ENCODE measurements around the gene TSPAN18.

Gene TSPAN18

GRCh38 chr11:44750551-44751465 is 24.0 kb downstream of the TSPAN18 start:
- no peak overlapping the region for H2BK15ac ChIP-seq (ENCODE audit: low read length)
- H4K8ac ChIP-seq (ENCODE audit: low read depth, low read length), result no peak overlapping the region
- peaks cover 0 to 17% of the 10 kb centered on the region in 2 donors for H3K4me1 ChIP-seq (ENCODE audit: control insufficient read depth in 2 of 2, insufficient read depth in 1 of 2, low read depth in 1 of 2, low read length in 2 of 2)
- no peak overlapping the region for H3K18ac ChIP-seq (ENCODE audit: low read length)
- H3K4me2 ChIP-seq (ENCODE audit: insufficient read depth, low read length, poor library complexity, severe bottlenecking), result no peak overlapping the region
- DNase-seq (ENCODE audit: low spot score), result no peak
- peaks cover 12% of the 10 kb centered on the region for H3K79me1 ChIP-seq (ENCODE audit: low read depth, low read length)
- H3K36me3 ChIP-seq (replicated peaks in 1 of 2; ENCODE audit: control insufficient read depth in 2 of 2, insufficient read depth in 2 of 2, low read length in 2 of 2), result peaks cover 0 to 3% of the 10 kb centered on the region in 2 donors
- H3K9me3 ChIP-seq (replicated peaks in 1 of 2; ENCODE audit: control insufficient read depth in 2 of 2, insufficient read depth in 1 of 2, low read depth in 1 of 2, low read length in 2 of 2), result peaks cover 0 to 5% of the 10 kb centered on the region in 2 donors
- no peak overlapping the region for H3K4me3 ChIP-seq (ENCODE audit: low read length in 2 of 2)
- H2AFZ ChIP-seq (ENCODE audit: low read length), result no peak overlapping the region
- no peak overlapping the region for H3K23ac ChIP-seq (ENCODE audit: low read depth, low read length, poor library complexity)
- H4K91ac ChIP-seq (ENCODE audit: low read depth, low read length, poor library complexity), result no peak overlapping the region
- no peak overlapping the region for H2BK12ac ChIP-seq (ENCODE audit: low read length)
- H2BK120ac ChIP-seq (ENCODE audit: low read depth, low read length), result no peak overlapping the region
- H3K27me3 ChIP-seq (ENCODE audit: control insufficient read depth in 3 of 3, insufficient read depth in 3 of 3, low read depth in 1 of 3, low read length in 3 of 3), result no peaks in the 10 kb centered on the region
- H3K9ac ChIP-seq (ENCODE audit: low read depth, low read length, poor library complexity), result no peak overlapping the region
- no peak overlapping the region for H3K4ac ChIP-seq (ENCODE audit: low read length)
- H3K27ac ChIP-seq (replicated peaks; ENCODE audit: low read length), result no peak overlapping the region
- H3K14ac ChIP-seq (ENCODE audit: low read length), result no peak overlapping the region
- WGBS, 2 donors (ENCODE audit: extremely low coverage in 2 of 2, insufficient read length in 2 of 2, insufficient replicate concordance in 1 of 2), result no CpG with 5 or more reads among the region's 7 CpGs
- no peak overlapping the region for H2AK5ac ChIP-seq (ENCODE audit: low read depth, low read length)
- no peak overlapping the region for H2BK5ac ChIP-seq (ENCODE audit: low read length)

- Histone ChIP-seq H3K27ac (replicated peaks; ENCODE audit: low read length) (no peak overlapping the region), H3K18ac (ENCODE audit: low read length) (no peak overlapping the region)
These were observed 25.5 kb downstream of the TSPAN18 start for GRCh38 chr11:44752300-44752699.

GRCh38 chr11:44752713-44753112 is 26.0 kb downstream of the TSPAN18 start:
- no peak overlapping the region for H2BK5ac ChIP-seq (ENCODE audit: low read length)
- H3K79me1 ChIP-seq (ENCODE audit: low read depth, low read length), result peaks cover 4% of the 10 kb centered on the region
- H3K9ac ChIP-seq (ENCODE audit: low read depth, low read length, poor library complexity), result no peak overlapping the region
- no peak overlapping the region for H2AFZ ChIP-seq (ENCODE audit: low read length)
- no peak overlapping the region for H2BK12ac ChIP-seq (ENCODE audit: low read length)
- no peak overlapping the region for H2BK15ac ChIP-seq (ENCODE audit: low read length)
- peaks cover 0 to 2% of the 10 kb centered on the region in 2 donors for H3K36me3 ChIP-seq (replicated peaks in 1 of 2; ENCODE audit: control insufficient read depth in 2 of 2, insufficient read depth in 2 of 2, low read length in 2 of 2)
- H3K9me3 ChIP-seq (replicated peaks in 1 of 2; ENCODE audit: control insufficient read depth in 2 of 2, insufficient read depth in 1 of 2, low read depth in 1 of 2, low read length in 2 of 2), result peaks cover 2 to 14% of the 10 kb centered on the region in 2 donors
- no peak overlapping the region for H2BK120ac ChIP-seq (ENCODE audit: low read depth, low read length)
- no peak overlapping the region for H3K14ac ChIP-seq (ENCODE audit: low read length)
- no peak overlapping the region for H3K4ac ChIP-seq (ENCODE audit: low read length)
- no peak overlapping the region for H3K18ac ChIP-seq (ENCODE audit: low read length)
- H4K8ac ChIP-seq (ENCODE audit: low read depth, low read length), result no peak overlapping the region
- no peaks in the 10 kb centered on the region for H3K27me3 ChIP-seq (ENCODE audit: control insufficient read depth in 3 of 3, insufficient read depth in 3 of 3, low read depth in 1 of 3, low read length in 3 of 3)
- H3K27ac ChIP-seq (replicated peaks; ENCODE audit: low read length), result no peak overlapping the region
- no peak overlapping the region for H3K4me3 ChIP-seq (ENCODE audit: low read length in 2 of 2)
- H3K4me1 ChIP-seq (ENCODE audit: control insufficient read depth in 2 of 2, insufficient read depth in 1 of 2, low read depth in 1 of 2, low read length in 2 of 2), result peaks cover 0 to 17% of the 10 kb centered on the region in 2 donors
- no peak for DNase-seq (ENCODE audit: low spot score)
- no peak overlapping the region for H3K23ac ChIP-seq (ENCODE audit: low read depth, low read length, poor library complexity)
- no CpG with 5 or more reads among the region's 1 CpG for whole genome bisulfite sequencing, 2 donors (ENCODE audit: extremely low coverage in 2 of 2, insufficient read length in 2 of 2, insufficient replicate concordance in 1 of 2)
- no peak overlapping the region for H4K91ac ChIP-seq (ENCODE audit: low read depth, low read length, poor library complexity)
- H2AK5ac ChIP-seq (ENCODE audit: low read depth, low read length), result no peak overlapping the region
- no peak overlapping the region for H3K4me2 ChIP-seq (ENCODE audit: insufficient read depth, low read length, poor library complexity, severe bottlenecking)

More at GRCh38 chr11:44752300-44752699, 25.5 kb downstream of the TSPAN18 start:
- Histone ChIP-seq H2BK15ac (ENCODE audit: low read length) (no peak overlapping the region), H3K4me1 (ENCODE audit: control insufficient read depth in 2 of 2, insufficient read depth in 1 of 2, low read depth in 1 of 2, low read length in 2 of 2) (peaks cover 0 to 17% of the 10 kb centered on the region in 2 donors), H3K4me3 (ENCODE audit: low read length in 2 of 2) (no peak overlapping the region), H3K14ac (ENCODE audit: low read length) (no peak overlapping the region), H4K8ac (ENCODE audit: low read depth, low read length) (no peak overlapping the region), H2AFZ (ENCODE audit: low read length) (no peak overlapping the region), H4K91ac (ENCODE audit: low read depth, low read length, poor library complexity) (no peak overlapping the region), H3K4ac (ENCODE audit: low read length) (no peak overlapping the region), H3K9me3 (replicated peaks in 1 of 2; ENCODE audit: control insufficient read depth in 2 of 2, insufficient read depth in 1 of 2, low read depth in 1 of 2, low read length in 2 of 2) (peaks cover 0 to 10% of the 10 kb centered on the region in 2 donors), H3K9ac (ENCODE audit: low read depth, low read length, poor library complexity) (no peak overlapping the region), H3K23ac (ENCODE audit: low read depth, low read length, poor library complexity) (no peak overlapping the region), H2BK120ac (ENCODE audit: low read depth, low read length) (no peak overlapping the region), H2BK5ac (ENCODE audit: low read length) (no peak overlapping the region), H2AK5ac (ENCODE audit: low read depth, low read length) (no peak overlapping the region), H3K4me2 (ENCODE audit: insufficient read depth, low read length, poor library complexity, severe bottlenecking) (no peak overlapping the region), H3K36me3 (replicated peaks in 1 of 2; ENCODE audit: control insufficient read depth in 2 of 2, insufficient read depth in 2 of 2, low read length in 2 of 2) (peaks cover 0 to 3% of the 10 kb centered on the region in 2 donors), H2BK12ac (ENCODE audit: low read length) (no peak overlapping the region), H3K79me1 (ENCODE audit: low read depth, low read length) (peaks cover 6% of the 10 kb centered on the region), H3K27me3 (ENCODE audit: control insufficient read depth in 3 of 3, insufficient read depth in 3 of 3, low read depth in 1 of 3, low read length in 3 of 3) (no peaks in the 10 kb centered on the region)
- no CpG with 5 or more reads among the region's 2 CpGs for WGBS, 2 donors (ENCODE audit: extremely low coverage in 2 of 2, insufficient read length in 2 of 2, insufficient replicate concordance in 1 of 2)
- DNase-seq (ENCODE audit: low spot score), result no peak

- H2AK5ac ChIP-seq (ENCODE audit: low read depth, low read length), result no peak overlapping the region
- no peak overlapping the region for H2BK120ac ChIP-seq (ENCODE audit: low read depth, low read length)
- H4K91ac ChIP-seq (ENCODE audit: low read depth, low read length, poor library complexity), result no peak overlapping the region
- H3K23ac ChIP-seq (ENCODE audit: low read depth, low read length, poor library complexity), result no peak overlapping the region
- H3K4ac ChIP-seq (ENCODE audit: low read length), result no peak overlapping the region
- H3K9ac ChIP-seq (ENCODE audit: low read depth, low read length, poor library complexity), result no peak overlapping the region
- no peak overlapping the region for H4K8ac ChIP-seq (ENCODE audit: low read depth, low read length)
- H3K18ac ChIP-seq (ENCODE audit: low read length), result no peak overlapping the region
- H2AFZ ChIP-seq (ENCODE audit: low read length), result no peak overlapping the region
- no peak for DNase-seq (ENCODE audit: low spot score)
- H3K79me1 ChIP-seq (ENCODE audit: low read depth, low read length), result peaks cover 2% of the 10 kb centered on the region
- H3K27ac ChIP-seq (replicated peaks; ENCODE audit: low read length), result no peak overlapping the region
- no peaks in the 10 kb centered on the region for H3K27me3 ChIP-seq (ENCODE audit: control insufficient read depth in 3 of 3, insufficient read depth in 3 of 3, low read depth in 1 of 3, low read length in 3 of 3)
- H3K4me2 ChIP-seq (ENCODE audit: insufficient read depth, low read length, poor library complexity, severe bottlenecking), result no peak overlapping the region
- H2BK15ac ChIP-seq (ENCODE audit: low read length), result no peak overlapping the region
- peaks cover 0 to 17% of the 10 kb centered on the region in 2 donors for H3K4me1 ChIP-seq (ENCODE audit: control insufficient read depth in 2 of 2, insufficient read depth in 1 of 2, low read depth in 1 of 2, low read length in 2 of 2)
- H3K9me3 ChIP-seq (replicated peaks in 1 of 2; ENCODE audit: control insufficient read depth in 2 of 2, insufficient read depth in 1 of 2, low read depth in 1 of 2, low read length in 2 of 2), result peaks cover 2 to 21% of the 10 kb centered on the region in 2 donors
- no peak overlapping the region for H3K4me3 ChIP-seq (ENCODE audit: low read length in 2 of 2)
- peaks cover 0 to 1% of the 10 kb centered on the region in 2 donors for H3K36me3 ChIP-seq (replicated peaks in 1 of 2; ENCODE audit: control insufficient read depth in 2 of 2, insufficient read depth in 2 of 2, low read length in 2 of 2)
- no peak overlapping the region for H3K14ac ChIP-seq (ENCODE audit: low read length)
- WGBS, 2 donors (ENCODE audit: extremely low coverage in 2 of 2, insufficient read length in 2 of 2, insufficient replicate concordance in 1 of 2), result no CpG with 5 or more reads among the region's 8 CpGs
- H2BK5ac ChIP-seq (ENCODE audit: low read length), result no peak overlapping the region
- H2BK12ac ChIP-seq (ENCODE audit: low read length), result no peak overlapping the region
These were observed 27.3 kb downstream of the TSPAN18 start for GRCh38 chr11:44753961-44754645.
